EH (cell line): Measurements from ENCODE around the gene EGR4.

Source experiments
- DNase-seq: peaks from one replicate; pipeline ENCODE4 v3.0.0-alpha.2; 2015; ENCODE audit warnings: low read depth

The EGR4 gene

GRCh38 chr2:73250872-73251846 lies 42.2 kb downstream of the EGR4 start:
- DNase-seq: no peak

- no peak for DNase-seq
Observed at GRCh38 chr2:73249636-73250035, 43.7 kb downstream of the EGR4 start.

GRCh38 chr2:73246850-73247249 lies 46.5 kb downstream of the EGR4 start:
- DNase-seq: no peak

GRCh38 chr2:73244580-73244979 lies 48.8 kb downstream of the EGR4 start:
- DNase-seq: no peak

GRCh38 chr2:73243884-73244570 lies 49.3 kb downstream of the EGR4 start:
- DNase-seq: peak; percentile 82
